GM12875 (cell line): ENCODE results near the gene ERC2.

Experiments used
- H3K4me3 ChIP-seq: one replicate; pipeline ENCODE4 v1.5.1; 2011; ENCODE audit warnings: low read depth, low read length, control low read depth
- TF ChIP-seq, protein P1 (sequence below): IDR thresholded peaks from 2 replicates; pipeline ENCODE4 v1.5.1; 2011; ENCODE audit warnings: low read depth, mild to moderate bottlenecking, control low read depth, inconsistent platforms, low read length, moderate library complexity, borderline replicate concordance; ENCODE audit not compliant: insufficient read depth

ERC2 gene

DNA sequence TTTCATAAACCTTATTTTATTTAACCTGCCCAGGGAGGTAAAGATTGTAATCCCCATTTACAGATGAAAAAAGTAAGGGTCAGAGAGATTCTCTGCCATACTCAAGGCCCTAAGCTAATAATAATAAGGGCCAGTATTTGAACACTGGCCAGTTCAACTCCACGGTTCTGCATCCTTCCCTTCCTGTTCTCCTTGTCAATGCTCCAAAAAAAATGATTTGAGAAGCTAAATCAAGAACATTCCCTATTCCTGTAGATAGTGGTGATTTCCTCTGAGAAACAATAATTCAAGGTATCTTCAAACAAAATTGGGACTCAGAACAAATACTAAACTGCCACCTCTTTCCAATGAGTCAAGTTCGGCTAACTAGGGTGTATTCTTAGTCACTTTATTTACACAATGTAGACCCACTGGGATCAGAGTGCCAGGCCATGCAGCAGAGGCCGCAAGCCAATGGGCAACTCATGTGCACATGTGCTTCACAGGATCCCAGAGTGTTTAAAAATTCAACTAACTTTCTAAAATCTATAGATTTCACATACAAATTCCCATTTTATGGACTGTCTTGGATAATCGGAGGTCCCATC is 521.6 kb downstream of the ERC2 start:
- H3K4me3 ChIP-seq: no peak overlapping the region
- TF ChIP-seq, protein P1, sequence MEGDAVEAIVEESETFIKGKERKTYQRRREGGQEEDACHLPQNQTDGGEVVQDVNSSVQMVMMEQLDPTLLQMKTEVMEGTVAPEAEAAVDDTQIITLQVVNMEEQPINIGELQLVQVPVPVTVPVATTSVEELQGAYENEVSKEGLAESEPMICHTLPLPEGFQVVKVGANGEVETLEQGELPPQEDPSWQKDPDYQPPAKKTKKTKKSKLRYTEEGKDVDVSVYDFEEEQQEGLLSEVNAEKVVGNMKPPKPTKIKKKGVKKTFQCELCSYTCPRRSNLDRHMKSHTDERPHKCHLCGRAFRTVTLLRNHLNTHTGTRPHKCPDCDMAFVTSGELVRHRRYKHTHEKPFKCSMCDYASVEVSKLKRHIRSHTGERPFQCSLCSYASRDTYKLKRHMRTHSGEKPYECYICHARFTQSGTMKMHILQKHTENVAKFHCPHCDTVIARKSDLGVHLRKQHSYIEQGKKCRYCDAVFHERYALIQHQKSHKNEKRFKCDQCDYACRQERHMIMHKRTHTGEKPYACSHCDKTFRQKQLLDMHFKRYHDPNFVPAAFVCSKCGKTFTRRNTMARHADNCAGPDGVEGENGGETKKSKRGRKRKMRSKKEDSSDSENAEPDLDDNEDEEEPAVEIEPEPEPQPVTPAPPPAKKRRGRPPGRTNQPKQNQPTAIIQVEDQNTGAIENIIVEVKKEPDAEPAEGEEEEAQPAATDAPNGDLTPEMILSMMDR: no peak

DNA sequence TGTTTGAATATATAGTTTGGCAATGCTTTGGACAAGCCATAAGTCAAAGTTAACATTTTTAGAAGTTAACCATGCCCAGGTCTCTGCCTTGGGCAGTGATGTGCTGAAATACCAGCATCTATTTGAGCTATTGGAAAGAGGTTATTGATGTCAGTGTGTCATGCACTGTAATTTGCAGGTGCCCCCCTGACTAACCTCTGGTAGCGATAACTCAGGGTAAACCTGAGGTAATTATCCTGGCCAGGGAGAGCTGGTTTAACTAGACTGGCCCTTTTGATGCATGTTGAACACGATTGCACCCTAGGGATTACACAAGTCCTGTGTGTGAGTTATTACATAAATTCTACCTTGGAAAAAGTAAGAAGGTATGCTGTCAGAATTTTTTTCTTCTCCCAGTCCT is 525.4 kb downstream of the ERC2 start:
- TF ChIP-seq, protein P1: no peak
- no peak overlapping the region for H3K4me3 ChIP-seq

DNA sequence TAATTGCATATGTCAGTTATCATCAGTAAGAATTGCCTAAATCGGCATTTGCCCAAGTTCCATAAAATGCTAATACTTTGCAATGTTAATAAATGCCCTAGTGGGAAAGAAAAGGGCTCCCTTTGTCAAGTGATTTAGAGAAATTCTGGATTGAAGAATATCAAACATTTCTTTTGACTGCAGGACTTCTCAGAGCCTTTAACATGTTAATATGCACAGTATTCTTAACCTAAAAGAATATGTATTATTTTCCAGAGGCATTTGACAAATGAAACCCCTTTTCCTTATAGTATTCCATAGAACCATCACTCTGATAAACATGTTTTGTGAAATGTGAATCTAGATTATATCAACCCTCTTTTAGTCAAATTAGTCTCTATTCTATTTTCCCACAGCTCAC is 529.0 kb downstream of the ERC2 start:
- TF ChIP-seq, protein P1: no peak
- no peak overlapping the region for H3K4me3 ChIP-seq

GRCh38 chr3:55937301-55937700 is 531.0 kb downstream of the ERC2 start:
- no peak overlapping the region for H3K4me3 ChIP-seq
- TF ChIP-seq, protein P1: no peak

- TF ChIP-seq, protein P1: no peak
- H3K4me3 ChIP-seq: no peak overlapping the region
Observed at GRCh38 chr3:55936549-55937052, 531.7 kb downstream of the ERC2 start.

DNA sequence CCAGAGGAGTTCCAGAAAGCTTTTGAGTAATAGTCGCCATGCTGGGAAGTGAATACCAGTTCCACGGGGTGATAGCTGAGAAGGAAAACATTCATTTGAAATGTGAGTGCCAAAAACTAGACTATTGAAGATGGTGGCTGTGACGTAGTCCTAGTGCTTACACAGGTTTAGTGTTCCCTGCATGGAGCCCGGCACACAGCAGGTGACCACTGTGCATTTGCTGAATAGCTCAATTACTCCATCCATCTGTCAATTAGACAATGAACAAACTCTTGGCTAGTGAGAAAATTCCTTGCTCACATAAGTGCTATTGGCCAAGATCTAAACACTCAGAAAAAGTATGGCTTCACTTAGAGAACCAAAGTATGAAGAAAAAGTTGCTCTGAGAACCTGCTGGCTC is 533.0 kb downstream of the ERC2 start:
- TF ChIP-seq, protein P1: no peak
- no peak overlapping the region for H3K4me3 ChIP-seq

DNA sequence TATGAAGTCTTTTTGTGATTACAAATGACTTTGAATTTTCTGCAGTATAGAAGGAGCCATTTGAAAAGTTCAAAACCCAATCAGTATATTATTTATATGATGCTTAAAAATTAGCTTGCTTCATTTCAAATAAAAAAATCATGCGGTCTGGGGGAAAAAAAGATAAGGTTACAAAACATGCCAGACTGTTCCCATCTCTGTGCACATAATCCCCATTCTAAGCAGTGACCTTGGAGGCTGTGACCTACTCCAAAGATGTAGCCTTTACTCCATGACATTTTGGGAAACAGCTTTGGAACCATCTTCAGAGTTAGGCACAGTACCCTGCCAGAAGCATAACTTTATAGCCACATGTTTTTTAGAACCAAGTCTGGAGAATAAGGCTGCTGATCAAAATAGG is 533.5 kb downstream of the ERC2 start:
- H3K4me3 ChIP-seq: no peak overlapping the region
- TF ChIP-seq, protein P1: no peak
